Esophagus muscularis mucosa (tissue), 4 donors: ENCODE data around the gene CTSD. TPM values are rescaled to one million over a fixed set of nuclear protein-coding genes. Genes with fewer than 3 reads are reported as not detected.
A peak's percentile ranks its signal among the peaks of the same experiment; 100 is the strongest.

Source experiments
- DNase-seq: peaks from one replicate; pipeline ENCODE4 v3.0.0-alpha.2; 2017; ENCODE audit errors: extremely low spot score
- H3K27ac ChIP-seq, 4 donors: fragments of 200-600 bp; sonication (generic); replicated peaks in 1 of 4; 1 replicate in 3 of 4; 2 replicates in 1 of 4; pipeline ENCODE4 v1.5.1; 2016 to 2019; ENCODE audit warnings: mild to moderate bottlenecking in 1 of 4
- H3K27me3 ChIP-seq, 4 donors: fragments of 200-600 bp; sonication (generic); one replicate each; pipeline versions ENCODE4 v1.5.1 to v1.6.0; 2016 to 2019
- H3K36me3 ChIP-seq, 4 donors: fragments of 200-600 bp; sonication (generic); one replicate each; pipeline ENCODE4 v1.5.1; 2016 to 2019
- H3K4me1 ChIP-seq, 4 donors: fragments of 200-600 bp; sonication (generic); one replicate each; pipeline ENCODE4 v1.5.1; 2016 to 2019
- H3K4me3 ChIP-seq, 4 donors: fragments of 200-600 bp; sonication (generic); 1 replicate in 2 of 4; 2 replicates in 2 of 4; pipeline ENCODE4 v1.5.1; 2016 to 2019; ENCODE audit warnings: mild to moderate bottlenecking in 4 of 4, moderate library complexity in 1 of 4
- H3K9me3 ChIP-seq, 4 donors: fragments of 200-600 bp; sonication (generic); 1 replicate in 3 of 4; 2 replicates in 1 of 4; pipeline ENCODE4 v1.5.1; 2016 to 2019
- CTCF ChIP-seq, 3 experiments: fragments of 200-600 bp in 2 of 3; fragments of 450-650 bp in 1 of 3; sonication (generic) in 2 of 3; IDR thresholded peaks; one replicate each; pipeline ENCODE4 v1.5.1; 2017 to 2019; ENCODE audit warnings: antibody characterized with exemption in 3 of 3, mild to moderate bottlenecking in 2 of 3, moderate library complexity in 1 of 3
- EP300 ChIP-seq: sonication (generic); formaldehyde crosslinking; IDR thresholded peaks from one replicate; pipeline ENCODE4 v1.6.1; 2017; ENCODE audit warnings: antibody characterized with exemption
- POLR2A ChIP-seq: fragments of 450-650 bp; IDR thresholded peaks from one replicate; pipeline ENCODE4 v1.6.1; 2017; ENCODE audit warnings: antibody characterized with exemption, moderate library complexity, mild to moderate bottlenecking, low read depth
- POLR2AphosphoS5 ChIP-seq, 2 donors: sonication (generic); formaldehyde crosslinking; IDR thresholded peaks; one replicate each; pipeline ENCODE4 v1.6.1; 2017; ENCODE audit warnings: antibody characterized with exemption in 2 of 2
- WGBS: methylation state at CpG from one replicate; pipeline ENCODE4 v1.1.5; 2018; 5-methylcytosine and 5-hydroxymethylcytosine counted together
- intact Hi-C: fragments of 100-400 bp; cut with DNase I; formaldehyde crosslinking; loops from one replicate; pipeline ENCODE4 v1.15.1; 2023
- total RNA-seq, 4 donors: library from RNA; depleted of rRNA; stranded (reverse); fragments of >200 nt; gene quantifications; one replicate each; pipeline versions ENCODE4 v1.1.0 to v1.2.1, GENCODE V29; 2016

CTSD gene
- total RNA-seq, 4 donors from 2014 or later: 186 to 338 (median 270) TPM

- H3K27ac ChIP-seq: peak overlapping the region; percentile 80 to 85 (median 84)
- 5% methylated on average over 11 of the region's 32 CpGs for WGBS
- DNase-seq: no peak
- H3K9me3 ChIP-seq: no peaks in the 10 kb centered on the region
- peaks cover 49 to 60% (median 56%) of the 10 kb centered on the region in 4 donors for H3K4me1 ChIP-seq
- H3K4me3 ChIP-seq: peak overlapping the region; percentile 75 to 100 (median 92)
- peaks cover 6 to 33% (median 29%) of the 10 kb centered on the region in 4 donors for H3K36me3 ChIP-seq
- no peak for TF ChIP-seq POLR2A
- intact Hi-C loops: no loop called here
- no peaks in the 10 kb centered on the region for H3K27me3 ChIP-seq
Measured at GRCh38 chr11:1763336-1763795, 361 bp downstream of the CTSD start.

- Histone ChIP-seq H3K9me3 (no peaks in the 10 kb centered on the region), H3K27me3 (no peaks in the 10 kb centered on the region), H3K27ac (peak overlapping the region; percentile 80 to 85 (median 84)), H3K36me3 (peaks cover 6 to 39% (median 35%) of the 10 kb centered on the region in 4 donors), H3K4me1 (peaks cover 56 to 62% (median 61%) of the 10 kb centered on the region in 4 donors), H3K4me3 (peak overlapping the region; percentile 75 to 100 (median 92))
- no peak for DNase-seq
- intact Hi-C loops: no loop called here
- WGBS: 52% methylated on average over 8 of the region's 16 CpGs
- no peak for TF ChIP-seq CTCF (IDR thresholded peaks at IDR 0.05)
- TF ChIP-seq POLR2A: peak; percentile 53
- peak; percentile 23 to 54 for TF ChIP-seq POLR2AphosphoS5 (IDR thresholded peaks at IDR 0.05)
- no peak for TF ChIP-seq EP300
Measured at GRCh38 chr11:1762537-1763302, 1.0 kb downstream of the CTSD start.

- intact Hi-C loops: no loop called here
- Histone ChIP-seq H3K4me1 (peaks cover 61 to 67% (median 63%) of the 10 kb centered on the region in 4 donors), H3K4me3 (peak overlapping the region; percentile 75 to 100 (median 92)), H3K27ac (peak overlapping the region; percentile 71 to 85 (median 82)), H3K9me3 (no peaks in the 10 kb centered on the region), H3K27me3 (no peaks in the 10 kb centered on the region), H3K36me3 (peaks cover 8 to 46% (median 43%) of the 10 kb centered on the region in 4 donors)
- no peak for TF ChIP-seq POLR2A
- TF ChIP-seq EP300: no peak
- no peak for TF ChIP-seq POLR2AphosphoS5 (IDR thresholded peaks at IDR 0.05)
- no peak for TF ChIP-seq CTCF (IDR thresholded peaks at IDR 0.05)
- no peak for DNase-seq
- 80% methylated on average over 10 of the region's 12 CpGs for WGBS
Measured at GRCh38 chr11:1761857-1762536, 1.7 kb downstream of the CTSD start.

- H3K27ac ChIP-seq: peak overlapping the region; percentile 53 to 85 (median 78)
- intact Hi-C loops: no loop called here
- H3K4me1 ChIP-seq: peaks cover 61 to 72% (median 69%) of the 10 kb centered on the region in 4 donors
- no peaks in the 10 kb centered on the region for H3K27me3 ChIP-seq
- TF ChIP-seq EP300: no peak
- H3K9me3 ChIP-seq: no peaks in the 10 kb centered on the region
- H3K36me3 ChIP-seq: peaks cover 13 to 53% (median 50%) of the 10 kb centered on the region in 4 donors
- peak overlapping the region in 3 of 4 donors; percentile 75 to 95 (median 88) for H3K4me3 ChIP-seq
- WGBS: 69% methylated on average over 9 of the region's 28 CpGs
- DNase-seq: no peak
Measured at GRCh38 chr11:1761110-1761856, 2.4 kb downstream of the CTSD start.

GRCh38 chr11:1760351-1761109 is 3.2 kb downstream of the CTSD start:
- peak overlapping the region in 1 of 4 donors; percentile 22 for H3K4me3 ChIP-seq
- intact Hi-C loops: no loop called here
- DNase-seq: no peak

More at GRCh38 chr11:1760351-1761109, 3.2 kb downstream of the CTSD start:
- H3K27me3 ChIP-seq: no peaks in the 10 kb centered on the region
- 54% methylated on average over 11 of the region's 23 CpGs for WGBS
- peaks cover 65 to 80% (median 74%) of the 10 kb centered on the region in 4 donors for H3K4me1 ChIP-seq
- H3K9me3 ChIP-seq: no peaks in the 10 kb centered on the region
- peak overlapping the region; percentile 53 to 85 (median 78) for H3K27ac ChIP-seq
- peaks cover 19 to 61% (median 56%) of the 10 kb centered on the region in 4 donors for H3K36me3 ChIP-seq
- TF ChIP-seq CTCF (IDR thresholded peaks at IDR 0.05): no peak
- peak; percentile 55 to 70 for TF ChIP-seq POLR2AphosphoS5 (IDR thresholded peaks at IDR 0.05)
- TF ChIP-seq POLR2A: no peak
